GM12878 (cell line): ENCODE results near the gene TEPSIN. TPM values are rescaled to one million over a fixed set of nuclear protein-coding genes. Genes with fewer than 3 reads are reported as not detected.

Source experiments
- CBX5 ChIP-seq: sonication (generic); IDR thresholded peaks from 2 replicates; pipeline ENCODE4 v1.6.1; 2016; ENCODE audit warnings: low read depth, moderate library complexity, mild to moderate bottlenecking, inconsistent platforms
- EED ChIP-seq: sonication (generic); IDR thresholded peaks from 2 replicates; pipeline ENCODE4 v1.6.1; 2016; ENCODE audit warnings: antibody characterized with exemption, low read depth
- GABPA ChIP-seq: IDR thresholded peaks from 2 replicates; pipeline ENCODE4 v1.6.1; 2014; ENCODE audit warnings: antibody characterized with exemption, low read depth, mild to moderate bottlenecking, inconsistent platforms
- HDGF ChIP-seq: fragments of 450-650 bp; IDR thresholded peaks from 2 replicates; pipeline ENCODE4 v1.6.1; 2016; ENCODE audit warnings: antibody characterized with exemption
- POLR2AphosphoS5 ChIP-seq: IDR thresholded peaks from 2 replicates; pipeline ENCODE4 v1.6.1; 2011; ENCODE audit warnings: mild to moderate bottlenecking, low read length, inconsistent platforms
- RCOR1 ChIP-seq: conservative IDR thresholded peaks from 2 replicates; pipeline ENCODE4 v1.6.1; 2012; ENCODE audit warnings: low read depth, low read length, improper control_type of control experiment
- SIX5 ChIP-seq: IDR thresholded peaks from 2 replicates; pipeline ENCODE4 v1.6.1; 2011; ENCODE audit warnings: mild to moderate bottlenecking, low read depth, low read length, moderate library complexity; ENCODE audit not compliant: severe bottlenecking
- TCF3 ChIP-seq: IDR thresholded peaks from 2 replicates; pipeline ENCODE4 v1.6.1; 2012; ENCODE audit warnings: low read depth, mild to moderate bottlenecking, low read length, borderline replicate concordance; ENCODE audit not compliant: insufficient read depth
- YBX1 ChIP-seq: fragments of 450-650 bp; IDR thresholded peaks from 2 replicates; pipeline ENCODE4 v1.6.1; 2016; ENCODE audit warnings: antibody characterized with exemption
- ZNF217 ChIP-seq: fragments of 450-650 bp; IDR thresholded peaks from 2 replicates; pipeline ENCODE4 v1.6.1; 2017; ENCODE audit warnings: antibody characterized with exemption, mild to moderate bottlenecking
- polyA plus RNA-seq, 11 experiments: library from polyadenylated mRNA; depleted of rRNA in 4 of 11; unstranded in 6 of 11; stranded (reverse) in 5 of 11; fragments of >200 nt; fragmentation: Nextera tagmentation in 4 of 11; fragmentation: Illumina TruSeq in 1 of 11; extraction: Ambion mirVana in 4 of 11; extraction: Trizol in 1 of 11; gene quantifications; 1 replicate in 1 of 11; 2 replicates in 10 of 11; pipeline versions ENCODE4 v1.2.1 to v1.2.3, GENCODE V29; 2011 to 2016; ENCODE audit warnings: inconsistent platforms in 2 of 11, missing spikeins in 2 of 11, low read depth in 1 of 11
- total RNA-seq, 4 experiments: library from RNA; depleted of rRNA in 3 of 4; stranded (reverse); fragments of >200 nt in 3 of 4; fragmentation: Illumina TruSeq in 1 of 4; extraction: Trizol in 1 of 4; gene quantifications; 2 replicates each; pipeline versions ENCODE4 v1.2.1 to v1.2.3, GENCODE V29; 2013 to 2021
- TF ChIP-seq, protein P1 (sequence below): fragments of 450-650 bp; IDR thresholded peaks from 2 replicates; pipeline ENCODE4 v1.6.1; 2017; ENCODE audit warnings: mild to moderate bottlenecking, moderate library complexity
- TF ChIP-seq, protein P2 (sequence below): IDR thresholded peaks from 2 replicates; pipeline ENCODE4 v1.6.1; 2011; ENCODE audit warnings: borderline replicate concordance, low read depth, mild to moderate bottlenecking, moderate library complexity, mixed read lengths, low read length; ENCODE audit not compliant: insufficient read depth; ENCODE audit errors: extremely low read length
- TF ChIP-seq, protein P3 (sequence below): fragments of 450-650 bp; formaldehyde crosslinking; IDR thresholded peaks from 2 replicates; pipeline ENCODE4 v1.5.0; 2022; ENCODE audit warnings: mild to moderate bottlenecking, missing genetic modification characterization

The TEPSIN gene
- total and polyA plus RNA-seq, 10 of the 15 experiments (the other 5 are each of a cell fraction or from before 2014, with no cell fraction given): 0.87 to 36.7 (median 5.3) TPM

DNA sequence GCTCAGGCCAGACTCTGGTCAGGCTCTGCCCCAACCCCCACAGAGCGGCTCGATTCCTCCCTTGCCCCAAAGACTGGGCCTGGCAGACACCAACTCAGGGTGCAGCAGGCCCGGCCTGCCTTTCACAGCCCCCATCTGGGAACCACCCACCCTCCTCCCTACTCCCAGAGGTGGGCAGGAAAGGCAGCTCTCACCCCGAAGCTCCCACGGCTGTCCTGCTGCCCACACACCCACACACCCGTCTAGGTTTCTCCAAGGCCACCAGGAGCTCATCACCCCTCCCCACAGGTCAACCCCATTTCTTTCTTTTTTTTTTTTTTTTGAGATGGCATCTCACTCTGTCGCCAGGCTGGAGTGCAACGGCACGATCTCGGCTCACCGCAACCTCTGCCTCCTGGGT is 19.9 kb downstream of the TEPSIN start (continued):
- TF ChIP-seq, protein P1, sequence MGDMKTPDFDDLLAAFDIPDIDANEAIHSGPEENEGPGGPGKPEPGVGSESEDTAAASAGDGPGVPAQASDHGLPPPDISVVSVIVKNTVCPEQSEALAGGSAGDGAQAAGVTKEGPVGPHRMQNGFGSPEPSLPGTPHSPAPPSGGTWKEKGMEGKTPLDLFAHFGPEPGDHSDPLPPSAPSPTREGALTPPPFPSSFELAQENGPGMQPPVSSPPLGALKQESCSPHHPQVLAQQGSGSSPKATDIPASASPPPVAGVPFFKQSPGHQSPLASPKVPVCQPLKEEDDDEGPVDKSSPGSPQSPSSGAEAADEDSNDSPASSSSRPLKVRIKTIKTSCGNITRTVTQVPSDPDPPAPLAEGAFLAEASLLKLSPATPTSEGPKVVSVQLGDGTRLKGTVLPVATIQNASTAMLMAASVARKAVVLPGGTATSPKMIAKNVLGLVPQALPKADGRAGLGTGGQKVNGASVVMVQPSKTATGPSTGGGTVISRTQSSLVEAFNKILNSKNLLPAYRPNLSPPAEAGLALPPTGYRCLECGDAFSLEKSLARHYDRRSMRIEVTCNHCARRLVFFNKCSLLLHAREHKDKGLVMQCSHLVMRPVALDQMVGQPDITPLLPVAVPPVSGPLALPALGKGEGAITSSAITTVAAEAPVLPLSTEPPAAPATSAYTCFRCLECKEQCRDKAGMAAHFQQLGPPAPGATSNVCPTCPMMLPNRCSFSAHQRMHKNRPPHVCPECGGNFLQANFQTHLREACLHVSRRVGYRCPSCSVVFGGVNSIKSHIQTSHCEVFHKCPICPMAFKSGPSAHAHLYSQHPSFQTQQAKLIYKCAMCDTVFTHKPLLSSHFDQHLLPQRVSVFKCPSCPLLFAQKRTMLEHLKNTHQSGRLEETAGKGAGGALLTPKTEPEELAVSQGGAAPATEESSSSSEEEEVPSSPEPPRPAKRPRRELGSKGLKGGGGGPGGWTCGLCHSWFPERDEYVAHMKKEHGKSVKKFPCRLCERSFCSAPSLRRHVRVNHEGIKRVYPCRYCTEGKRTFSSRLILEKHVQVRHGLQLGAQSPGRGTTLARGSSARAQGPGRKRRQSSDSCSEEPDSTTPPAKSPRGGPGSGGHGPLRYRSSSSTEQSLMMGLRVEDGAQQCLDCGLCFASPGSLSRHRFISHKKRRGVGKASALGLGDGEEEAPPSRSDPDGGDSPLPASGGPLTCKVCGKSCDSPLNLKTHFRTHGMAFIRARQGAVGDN: no peak
- TF ChIP-seq TCF3: no peak
- TF ChIP-seq, protein P2, sequence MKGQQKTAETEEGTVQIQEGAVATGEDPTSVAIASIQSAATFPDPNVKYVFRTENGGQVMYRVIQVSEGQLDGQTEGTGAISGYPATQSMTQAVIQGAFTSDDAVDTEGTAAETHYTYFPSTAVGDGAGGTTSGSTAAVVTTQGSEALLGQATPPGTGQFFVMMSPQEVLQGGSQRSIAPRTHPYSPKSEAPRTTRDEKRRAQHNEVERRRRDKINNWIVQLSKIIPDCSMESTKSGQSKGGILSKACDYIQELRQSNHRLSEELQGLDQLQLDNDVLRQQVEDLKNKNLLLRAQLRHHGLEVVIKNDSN: no peak
- no peak for TF ChIP-seq YBX1
- TF ChIP-seq EED: no peak
- no peak for TF ChIP-seq ZNF217
- no peak for TF ChIP-seq GABPA
- TF ChIP-seq SIX5: no peak
- TF ChIP-seq, protein P3, sequence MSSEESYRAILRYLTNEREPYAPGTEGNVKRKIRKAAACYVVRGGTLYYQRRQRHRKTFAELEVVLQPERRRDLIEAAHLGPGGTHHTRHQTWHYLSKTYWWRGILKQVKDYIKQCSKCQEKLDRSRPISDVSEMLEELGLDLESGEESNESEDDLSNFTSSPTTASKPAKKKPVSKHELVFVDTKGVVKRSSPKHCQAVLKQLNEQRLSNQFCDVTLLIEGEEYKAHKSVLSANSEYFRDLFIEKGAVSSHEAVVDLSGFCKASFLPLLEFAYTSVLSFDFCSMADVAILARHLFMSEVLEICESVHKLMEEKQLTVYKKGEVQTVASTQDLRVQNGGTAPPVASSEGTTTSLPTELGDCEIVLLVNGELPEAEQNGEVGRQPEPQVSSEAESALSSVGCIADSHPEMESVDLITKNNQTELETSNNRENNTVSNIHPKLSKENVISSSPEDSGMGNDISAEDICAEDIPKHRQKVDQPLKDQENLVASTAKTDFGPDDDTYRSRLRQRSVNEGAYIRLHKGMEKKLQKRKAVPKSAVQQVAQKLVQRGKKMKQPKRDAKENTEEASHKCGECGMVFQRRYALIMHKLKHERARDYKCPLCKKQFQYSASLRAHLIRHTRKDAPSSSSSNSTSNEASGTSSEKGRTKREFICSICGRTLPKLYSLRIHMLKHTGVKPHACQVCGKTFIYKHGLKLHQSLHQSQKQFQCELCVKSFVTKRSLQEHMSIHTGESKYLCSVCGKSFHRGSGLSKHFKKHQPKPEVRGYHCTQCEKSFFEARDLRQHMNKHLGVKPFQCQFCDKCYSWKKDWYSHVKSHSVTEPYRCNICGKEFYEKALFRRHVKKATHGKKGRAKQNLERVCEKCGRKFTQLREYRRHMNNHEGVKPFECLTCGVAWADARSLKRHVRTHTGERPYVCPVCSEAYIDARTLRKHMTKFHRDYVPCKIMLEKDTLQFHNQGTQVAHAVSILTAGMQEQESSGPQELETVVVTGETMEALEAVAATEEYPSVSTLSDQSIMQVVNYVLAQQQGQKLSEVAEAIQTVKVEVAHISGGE (CRISPR knock-in tag): no peak
- TF ChIP-seq HDGF: no peak
- no peak for TF ChIP-seq POLR2AphosphoS5
- TF ChIP-seq CBX5: no peak
- TF ChIP-seq RCOR1: no peak
- TF ChIP-seq, all 136 proteins: peak for 0
